Stimulated activated CD4-positive, alpha-beta T cell treated with anti-CD3 and anti-CD28 coated beads, Interleukin-12 subunit alpha, Interleukin-12 subunit beta, amount 100 ng/mL, for 4 hours (primary cell): Measurements from ENCODE around the gene LRP10.
"Not testable (repeated sequence)": the region's sequence is repeated elsewhere in the genome, so short reads cannot be mapped to it uniquely, and the experiment has no call there.

Experiments
- DNase-seq: peaks from one replicate; pipeline ENCODE4 v3.0.0-alpha.2; 2020

Gene LRP10

GRCh38 chr14:22843123-22843925 lies 28.2 kb upstream of the LRP10 start:
- DNase-seq: no peak

GRCh38 chr14:22844221-22845102 lies 27.1 kb upstream of the LRP10 start:
- DNase-seq: no peak

- DNase-seq: no peak
These were observed 26.5 kb upstream of the LRP10 start for GRCh38 chr14:22845103-22845394.

GRCh38 chr14:22845821-22846625 lies 25.5 kb upstream of the LRP10 start:
- no peak for DNase-seq

GRCh38 chr14:22846811-22847307 lies 24.7 kb upstream of the LRP10 start:
- DNase-seq: no peak

GRCh38 chr14:22847661-22848341 lies 23.7 kb upstream of the LRP10 start:
- no peak for DNase-seq

- DNase-seq: no peak
These were observed 23.0 kb upstream of the LRP10 start for GRCh38 chr14:22848351-22849164.

- no peak for DNase-seq
These were observed 22.2 kb upstream of the LRP10 start for GRCh38 chr14:22849212-22849819.

- DNase-seq: no peak
These were observed 20.4 kb upstream of the LRP10 start for GRCh38 chr14:22850944-22851764.

GRCh38 chr14:22852178-22852577 lies 19.4 kb upstream of the LRP10 start:
- DNase-seq: not testable (repeated sequence)

- no peak for DNase-seq
These were observed 19.0 kb upstream of the LRP10 start for GRCh38 chr14:22852599-22852939.

- peak; percentile 93 for DNase-seq
These were observed 18.4 kb upstream of the LRP10 start for GRCh38 chr14:22852940-22853767.

GRCh38 chr14:22854296-22854695 lies 17.2 kb upstream of the LRP10 start:
- DNase-seq: not testable (repeated sequence)

- no peak for DNase-seq
These were observed 16.4 kb upstream of the LRP10 start for GRCh38 chr14:22854963-22855724.

GRCh38 chr14:22856428-22856827 lies 15.1 kb upstream of the LRP10 start:
- DNase-seq: no peak

GRCh38 chr14:22860377-22860776 lies 11.2 kb upstream of the LRP10 start:
- DNase-seq: not testable (repeated sequence)

- DNase-seq: no peak
These were observed 9.9 kb upstream of the LRP10 start for GRCh38 chr14:22861651-22862050.

GRCh38 chr14:22864979-22865378 lies 6.6 kb upstream of the LRP10 start:
- DNase-seq: no peak
